Measurements from ENCODE around the gene HDAC7.

The HDAC7 gene

GRCh38 chr12:47750229-47750798 lies 69.4 kb downstream of the HDAC7 start:
- no peak for DNase-seq (ENCODE audit: low spot score in 2 of 2)

GRCh38 chr12:47748899-47749298 lies 70.8 kb downstream of the HDAC7 start:
- Mint-ChIP-seq H3K27ac (peak overlapping the region; percentile 62), H3K27me3 (no peaks in the 10 kb centered on the region), H3K4me3 (no peak overlapping the region), H3K4me1 (peaks cover 37% of the 10 kb centered on the region), H3K36me3 (no peaks in the 10 kb centered on the region), H3K9me3 (no peaks in the 10 kb centered on the region)
- DNase-seq (ENCODE audit: low spot score in 2 of 2), result no peak
- no peak for ATAC-seq (ENCODE audit: low read depth)

More at GRCh38 chr12:47750229-47750798, 69.4 kb downstream of the HDAC7 start:
- peaks cover 41% of the 10 kb centered on the region for H3K4me1 Mint-ChIP-seq
- no peaks in the 10 kb centered on the region for H3K27me3 Mint-ChIP-seq
- H3K9me3 Mint-ChIP-seq, result no peaks in the 10 kb centered on the region
- no peak overlapping the region for H3K27ac Mint-ChIP-seq
- no peak overlapping the region for H3K4me3 Mint-ChIP-seq
- H3K36me3 Mint-ChIP-seq, result no peaks in the 10 kb centered on the region
- ATAC-seq (ENCODE audit: low read depth), result no peak

- no peak for DNase-seq (ENCODE audit: low spot score in 2 of 2)
- H3K4me3 Mint-ChIP-seq, result no peak overlapping the region
These were observed 71.2 kb downstream of the HDAC7 start for GRCh38 chr12:47748507-47748828.

DNA sequence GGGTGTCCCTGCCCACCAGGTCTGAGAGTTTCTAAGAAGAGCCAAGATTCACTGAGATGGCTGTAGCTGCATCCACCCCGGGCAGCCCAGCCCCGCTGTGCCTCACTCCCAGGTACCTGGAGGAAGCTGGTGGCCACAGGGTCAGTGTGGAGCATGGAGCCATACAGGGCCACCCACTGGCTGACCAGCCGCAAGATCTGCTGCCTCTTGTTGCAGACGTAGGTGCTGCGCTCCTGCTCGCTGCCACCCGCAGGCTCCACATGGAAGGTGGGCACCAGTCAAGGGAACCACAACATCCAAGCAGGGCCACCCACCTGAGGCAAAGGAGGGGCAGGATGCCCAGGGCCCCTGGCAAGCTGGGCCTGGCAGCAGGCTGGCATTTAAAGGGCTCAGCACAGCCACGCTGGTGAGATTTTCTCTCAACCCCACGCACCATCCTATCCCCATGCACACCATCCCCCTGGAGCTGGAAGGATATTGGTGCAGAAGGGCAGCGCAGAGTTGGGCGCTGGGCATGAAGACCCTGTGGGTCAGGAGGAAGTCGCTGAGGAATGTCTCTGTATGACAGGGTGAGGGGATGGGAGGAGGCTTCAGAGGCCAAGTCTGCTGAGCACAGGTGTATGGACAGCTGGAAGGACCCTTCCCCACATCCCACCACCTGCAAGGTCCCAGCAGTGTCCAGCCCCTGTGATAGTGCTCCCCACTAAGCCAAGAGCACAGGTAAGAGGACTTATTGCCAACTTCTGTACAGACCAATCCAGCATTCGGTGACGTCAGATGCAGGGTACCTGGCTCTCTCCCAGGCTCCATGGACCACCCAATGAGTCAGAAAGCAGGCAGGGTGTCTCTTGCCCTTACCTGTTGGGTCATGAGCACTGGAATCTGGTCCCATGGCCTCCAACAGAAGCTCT lies 71.9 kb downstream of the HDAC7 start:
- no peak for DNase-seq (ENCODE audit: low spot score in 2 of 2)
- no peak for ATAC-seq (ENCODE audit: low read depth)
- no peaks in the 10 kb centered on the region for H3K27me3 Mint-ChIP-seq
- no peaks in the 10 kb centered on the region for H3K9me3 Mint-ChIP-seq
- no peaks in the 10 kb centered on the region for H3K36me3 Mint-ChIP-seq
- H3K27ac Mint-ChIP-seq, result no peak overlapping the region
- H3K4me3 Mint-ChIP-seq, result no peak overlapping the region
- H3K4me1 Mint-ChIP-seq, result peaks cover 40% of the 10 kb centered on the region

More at GRCh38 chr12:47748507-47748828, 71.2 kb downstream of the HDAC7 start:
- Mint-ChIP-seq H3K27ac (peak overlapping the region; percentile 62), H3K4me1 (peaks cover 39% of the 10 kb centered on the region), H3K9me3 (no peaks in the 10 kb centered on the region), H3K36me3 (no peaks in the 10 kb centered on the region), H3K27me3 (no peaks in the 10 kb centered on the region)
- no peak for ATAC-seq (ENCODE audit: low read depth)

- H3K27ac Mint-ChIP-seq, result no peak overlapping the region
These were observed 72.6 kb downstream of the HDAC7 start for GRCh38 chr12:47747126-47747525.

GRCh38 chr12:47746523-47746922 lies 73.2 kb downstream of the HDAC7 start:
- peaks cover 45% of the 10 kb centered on the region for H3K4me1 Mint-ChIP-seq
- no peaks in the 10 kb centered on the region for H3K36me3 Mint-ChIP-seq
- no peak overlapping the region for H3K27ac Mint-ChIP-seq
- DNase-seq (ENCODE audit: low spot score in 2 of 2), result no peak
- H3K27me3 Mint-ChIP-seq, result no peaks in the 10 kb centered on the region
- no peaks in the 10 kb centered on the region for H3K9me3 Mint-ChIP-seq
- H3K4me3 Mint-ChIP-seq, result peak overlapping the region; percentile 18
- ATAC-seq (ENCODE audit: low read depth), result no peak

More at GRCh38 chr12:47747126-47747525, 72.6 kb downstream of the HDAC7 start:
- Mint-ChIP-seq H3K4me3 (peak overlapping the region; percentile 6), H3K27me3 (no peaks in the 10 kb centered on the region), H3K9me3 (no peaks in the 10 kb centered on the region), H3K36me3 (no peaks in the 10 kb centered on the region), H3K4me1 (peaks cover 43% of the 10 kb centered on the region)
- DNase-seq (ENCODE audit: low spot score in 2 of 2), result peak in 1 of 2 donors; percentile 46
- ATAC-seq (ENCODE audit: low read depth), result peak; percentile 94

- peaks cover 50% of the 10 kb centered on the region for H3K4me1 Mint-ChIP-seq
These were observed 73.6 kb downstream of the HDAC7 start for GRCh38 chr12:47746073-47746472.

GRCh38 chr12:47745485-47746041 lies 74.1 kb downstream of the HDAC7 start:
- Mint-ChIP-seq H3K27ac (no peak overlapping the region), H3K36me3 (no peaks in the 10 kb centered on the region), H3K9me3 (no peaks in the 10 kb centered on the region), H3K27me3 (no peaks in the 10 kb centered on the region), H3K4me1 (peaks cover 55% of the 10 kb centered on the region), H3K4me3 (no peak overlapping the region)
- DNase-seq (ENCODE audit: low spot score in 2 of 2) (no peak), ATAC-seq (ENCODE audit: low read depth) (no peak)

More at GRCh38 chr12:47746073-47746472, 73.6 kb downstream of the HDAC7 start:
- no peaks in the 10 kb centered on the region for H3K36me3 Mint-ChIP-seq
- no peak overlapping the region for H3K4me3 Mint-ChIP-seq
- DNase-seq (ENCODE audit: low spot score in 2 of 2) (no peak), ATAC-seq (ENCODE audit: low read depth) (no peak)
- H3K27me3 Mint-ChIP-seq, result no peaks in the 10 kb centered on the region
- H3K27ac Mint-ChIP-seq, result no peak overlapping the region
- H3K9me3 Mint-ChIP-seq, result no peaks in the 10 kb centered on the region

DNA sequence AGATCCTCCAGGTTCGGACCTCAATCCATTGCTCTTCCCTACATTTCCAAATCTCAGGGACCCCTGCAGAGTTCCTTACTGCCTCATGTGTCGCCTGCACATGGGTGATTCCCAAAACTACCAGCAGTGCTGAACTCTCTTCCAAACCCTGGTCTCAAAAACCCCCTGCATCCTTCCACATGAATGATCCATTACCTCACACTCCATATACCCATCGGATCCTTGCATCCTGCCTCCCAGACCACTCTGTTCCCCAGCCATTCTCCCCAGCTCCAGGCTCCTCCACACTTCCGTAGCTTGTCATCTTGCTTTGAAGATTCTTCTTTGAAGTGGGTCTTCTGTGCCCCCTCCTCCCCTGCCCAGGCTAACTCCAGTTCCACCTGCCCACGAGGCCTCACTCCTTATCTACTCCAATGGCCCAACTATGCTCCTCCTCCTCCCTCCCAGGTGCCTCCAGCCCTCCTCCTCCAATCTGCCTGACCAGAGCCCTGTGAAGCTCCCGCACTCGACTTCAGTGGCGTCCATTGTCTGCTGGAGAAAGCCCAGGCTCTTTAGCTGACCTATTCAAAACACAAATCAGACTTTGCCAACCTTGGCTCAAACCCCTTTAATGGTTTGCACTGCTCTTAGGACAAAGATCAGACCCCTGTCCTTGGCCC lies 74.8 kb downstream of the HDAC7 start:
- H3K27ac Mint-ChIP-seq, result no peak overlapping the region
- no peak for ATAC-seq (ENCODE audit: low read depth)
- H3K4me1 Mint-ChIP-seq, result peaks cover 60% of the 10 kb centered on the region
- H3K4me3 Mint-ChIP-seq, result no peak overlapping the region
- H3K9me3 Mint-ChIP-seq, result no peaks in the 10 kb centered on the region
- no peaks in the 10 kb centered on the region for H3K36me3 Mint-ChIP-seq
- DNase-seq (ENCODE audit: low spot score in 2 of 2), result no peak
- H3K27me3 Mint-ChIP-seq, result no peaks in the 10 kb centered on the region

DNA sequence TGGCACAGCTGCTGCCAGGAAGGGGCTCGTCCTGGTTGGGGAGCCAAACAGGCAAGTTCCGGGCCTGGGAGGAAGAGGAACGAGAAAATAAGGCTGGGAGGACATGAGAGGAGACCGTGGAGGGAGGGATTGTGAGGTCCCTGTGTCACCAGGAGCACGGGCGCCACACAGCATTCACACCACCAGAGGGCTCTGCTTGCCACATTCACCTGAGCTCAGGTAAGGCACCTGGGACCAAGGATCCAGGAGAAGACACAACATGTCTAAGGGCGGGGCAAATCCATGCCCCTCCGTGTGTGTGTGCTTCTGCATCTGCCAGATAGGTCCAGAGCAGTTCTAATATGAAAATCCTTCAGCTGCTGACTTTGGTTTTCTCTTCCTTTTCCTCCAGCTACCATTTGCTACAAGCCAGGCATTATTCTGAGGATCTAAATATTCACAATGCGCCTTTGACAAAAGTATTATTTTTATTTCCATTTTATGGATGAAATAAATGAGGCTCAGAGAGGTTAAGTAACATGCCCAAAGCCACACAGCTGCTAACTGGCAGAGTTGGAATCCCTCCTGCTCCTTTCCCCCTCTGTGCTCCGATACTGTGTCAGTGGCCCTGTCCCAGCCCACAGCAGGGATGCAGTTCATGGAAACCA lies 75.6 kb downstream of the HDAC7 start:
- Mint-ChIP-seq H3K27me3 (no peaks in the 10 kb centered on the region), H3K36me3 (no peaks in the 10 kb centered on the region), H3K27ac (no peak overlapping the region), H3K4me1 (peaks cover 61% of the 10 kb centered on the region), H3K9me3 (no peaks in the 10 kb centered on the region), H3K4me3 (no peak overlapping the region)
- peak in 1 of 2 donors; percentile 32 for DNase-seq (ENCODE audit: low spot score in 2 of 2)
- ATAC-seq (ENCODE audit: low read depth), result no peak

GRCh38 chr12:47743311-47743860 lies 76.3 kb downstream of the HDAC7 start:
- H3K36me3 Mint-ChIP-seq, result no peaks in the 10 kb centered on the region
- no peak for ATAC-seq (ENCODE audit: low read depth)

DNA sequence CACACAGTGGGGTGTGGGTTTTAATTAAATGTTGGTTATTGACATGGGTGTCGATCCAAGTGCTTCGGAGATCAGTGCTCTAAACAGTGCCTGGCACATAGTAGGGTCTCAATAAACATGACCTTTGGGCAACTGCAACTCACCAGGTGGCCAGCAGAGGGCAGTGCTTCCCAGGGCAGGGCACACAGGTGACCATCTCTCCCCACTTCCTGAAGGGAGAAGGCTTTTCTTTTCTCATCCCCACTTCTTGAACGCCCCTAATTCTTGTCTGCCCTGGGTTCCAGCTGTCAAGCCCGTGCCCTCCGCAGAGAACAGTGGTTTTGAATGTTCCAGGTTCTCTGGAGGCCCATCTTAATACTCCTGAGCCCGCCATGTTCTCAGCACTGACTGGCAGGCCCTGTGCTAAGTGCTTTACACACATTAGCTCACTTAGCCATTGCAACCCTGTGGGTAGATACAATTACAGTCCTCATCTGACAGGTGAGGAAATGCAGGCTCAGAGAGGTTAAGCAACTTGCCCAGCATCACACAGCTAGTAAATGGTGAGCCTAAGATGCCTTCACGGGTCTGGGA lies 77.4 kb downstream of the HDAC7 start:
- ATAC-seq (ENCODE audit: low read depth), result peak; percentile 21
- Mint-ChIP-seq H3K4me1 (peaks cover 61% of the 10 kb centered on the region), H3K9me3 (no peaks in the 10 kb centered on the region), H3K27ac (no peak overlapping the region), H3K27me3 (no peaks in the 10 kb centered on the region), H3K36me3 (no peaks in the 10 kb centered on the region), H3K4me3 (no peak overlapping the region)
- DNase-seq (ENCODE audit: low spot score in 2 of 2), result peak; percentile 74 to 78

More at GRCh38 chr12:47743311-47743860, 76.3 kb downstream of the HDAC7 start:
- Mint-ChIP-seq H3K27me3 (no peaks in the 10 kb centered on the region), H3K4me1 (peaks cover 62% of the 10 kb centered on the region), H3K4me3 (no peak overlapping the region), H3K27ac (no peak overlapping the region), H3K9me3 (no peaks in the 10 kb centered on the region)
- DNase-seq (ENCODE audit: low spot score in 2 of 2), result no peak

- peak overlapping the region; percentile 74 for H3K27ac Mint-ChIP-seq
- H3K9me3 Mint-ChIP-seq, result no peaks in the 10 kb centered on the region
- H3K36me3 Mint-ChIP-seq, result no peaks in the 10 kb centered on the region
- peak overlapping the region; percentile 62 for H3K4me3 Mint-ChIP-seq
- peaks cover 51% of the 10 kb centered on the region for H3K4me1 Mint-ChIP-seq
- ATAC-seq (ENCODE audit: low read depth) (peak; percentile 46), DNase-seq (ENCODE audit: low spot score in 2 of 2) (no peak)
- H3K27me3 Mint-ChIP-seq, result no peaks in the 10 kb centered on the region
These were observed 78.4 kb downstream of the HDAC7 start for GRCh38 chr12:47741340-47741703.
